Breast epithelium (tissue), 4 donors: Measurements from ENCODE around the gene KDM6A. TPM values are rescaled to one million over a fixed set of nuclear protein-coding genes. Genes with fewer than 3 reads are reported as not detected.
"Not testable (repeated sequence)": the region's sequence is repeated elsewhere in the genome, so short reads cannot be mapped to it uniquely, and the experiment has no call there.

Experiments used
- DNase-seq, 2 donors: peaks; one replicate each; pipeline ENCODE4 v3.0.0-alpha.2; 2019; ENCODE audit warnings: low spot score in 2 of 2
- H3K27ac ChIP-seq, 2 donors: fragments of 200-600 bp; sonication (generic) in 1 of 2; one replicate each; pipeline ENCODE4 v1.5.1; 2016 to 2019; ENCODE audit warnings: mild to moderate bottlenecking in 1 of 2
- H3K27me3 ChIP-seq, 2 donors: fragments of 200-600 bp; sonication (generic) in 1 of 2; one replicate each; pipeline versions ENCODE4 v1.5.1 to v1.6.0; 2017 to 2019; ENCODE audit warnings: control low read depth in 1 of 2, mild to moderate bottlenecking in 1 of 2
- H3K36me3 ChIP-seq: fragments of 200-600 bp; one replicate; pipeline ENCODE4 v1.5.1; 2019
- H3K4me1 ChIP-seq, 2 donors: fragments of 200-600 bp; sonication (generic); one replicate each; pipeline ENCODE4 v1.5.1; 2016 to 2019; ENCODE audit warnings: control low read depth in 1 of 2
- H3K4me3 ChIP-seq, 3 donors: fragments of 200-600 bp; sonication (generic); 1 replicate in 2 of 3; 2 replicates in 1 of 3; pipeline ENCODE4 v1.5.1; 2016 to 2019; ENCODE audit warnings: mild to moderate bottlenecking in 3 of 3, moderate library complexity in 2 of 3
- H3K9me3 ChIP-seq, 2 donors: fragments of 200-600 bp; sonication (generic) in 1 of 2; one replicate each; pipeline ENCODE4 v1.5.1; 2016 to 2019; ENCODE audit warnings: control low read depth in 1 of 2
- POLR2A ChIP-seq: fragments of 450-650 bp; IDR thresholded peaks from one replicate; pipeline ENCODE4 v1.6.1; 2016; ENCODE audit warnings: antibody characterized with exemption, mild to moderate bottlenecking, moderate library complexity
- POLR2AphosphoS5 ChIP-seq, 3 donors: sonication (generic); formaldehyde crosslinking; IDR thresholded peaks; one replicate each; pipeline ENCODE4 v1.6.1; 2017; ENCODE audit warnings: antibody characterized with exemption in 3 of 3
- intact Hi-C: fragments of 100-400 bp; cut with DNase I; formaldehyde crosslinking; loops from one replicate; pipeline ENCODE4 v1.15.1; 2023; ENCODE audit warnings: low total_unique reads
- total RNA-seq, 3 donors: library from RNA; depleted of rRNA; stranded (reverse); fragments of >200 nt; gene quantifications; one replicate each; pipeline ENCODE4 v1.1.0, GENCODE V29; 2016
- TF ChIP-seq, protein P1 (sequence below), 3 donors: fragments of 450-650 bp; IDR thresholded peaks; one replicate each; pipeline ENCODE4 v1.5.1; 2016 to 2017; ENCODE audit warnings: antibody characterized with exemption in 3 of 3, mild to moderate bottlenecking in 3 of 3, moderate library complexity in 3 of 3

Gene KDM6A
- total RNA-seq, 3 donors from 2014 or later: 27.4 to 109 (median 65.5) TPM

DNA sequence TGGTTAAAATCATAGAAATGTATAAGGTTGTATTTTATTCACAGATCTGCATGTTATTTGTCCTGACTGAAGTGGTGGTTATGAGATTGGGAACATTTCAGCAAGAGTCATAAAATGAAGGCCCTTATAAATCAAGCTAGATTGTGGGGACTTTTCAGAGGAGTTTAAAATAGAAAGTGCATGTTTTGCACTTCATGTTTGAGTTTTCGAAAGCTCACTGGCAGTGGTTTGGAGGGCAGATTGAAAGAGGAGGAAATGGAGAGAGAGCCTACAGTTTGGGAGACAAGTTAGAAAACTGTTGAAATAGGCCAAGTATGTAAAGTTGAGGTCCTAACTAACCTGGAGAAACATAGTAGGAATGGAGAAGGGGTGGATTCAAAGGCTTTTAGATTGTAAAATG is 124.9 kb downstream of the KDM6A start:
- Histone ChIP-seq H3K27me3 (no peaks in the 10 kb centered on the region), H3K4me1 (peaks cover 0 to 7% of the 10 kb centered on the region in 2 donors), H3K36me3 (no peaks in the 10 kb centered on the region), H3K9me3 (no peaks in the 10 kb centered on the region), H3K27ac (no peak overlapping the region), H3K4me3 (no peak overlapping the region)
- intact Hi-C loops: no loop called here
- DNase-seq: no peak
- TF ChIP-seq POLR2AphosphoS5 (IDR thresholded peaks at IDR 0.05) (no peak), POLR2A (no peak)
- TF ChIP-seq, protein P1, sequence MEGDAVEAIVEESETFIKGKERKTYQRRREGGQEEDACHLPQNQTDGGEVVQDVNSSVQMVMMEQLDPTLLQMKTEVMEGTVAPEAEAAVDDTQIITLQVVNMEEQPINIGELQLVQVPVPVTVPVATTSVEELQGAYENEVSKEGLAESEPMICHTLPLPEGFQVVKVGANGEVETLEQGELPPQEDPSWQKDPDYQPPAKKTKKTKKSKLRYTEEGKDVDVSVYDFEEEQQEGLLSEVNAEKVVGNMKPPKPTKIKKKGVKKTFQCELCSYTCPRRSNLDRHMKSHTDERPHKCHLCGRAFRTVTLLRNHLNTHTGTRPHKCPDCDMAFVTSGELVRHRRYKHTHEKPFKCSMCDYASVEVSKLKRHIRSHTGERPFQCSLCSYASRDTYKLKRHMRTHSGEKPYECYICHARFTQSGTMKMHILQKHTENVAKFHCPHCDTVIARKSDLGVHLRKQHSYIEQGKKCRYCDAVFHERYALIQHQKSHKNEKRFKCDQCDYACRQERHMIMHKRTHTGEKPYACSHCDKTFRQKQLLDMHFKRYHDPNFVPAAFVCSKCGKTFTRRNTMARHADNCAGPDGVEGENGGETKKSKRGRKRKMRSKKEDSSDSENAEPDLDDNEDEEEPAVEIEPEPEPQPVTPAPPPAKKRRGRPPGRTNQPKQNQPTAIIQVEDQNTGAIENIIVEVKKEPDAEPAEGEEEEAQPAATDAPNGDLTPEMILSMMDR (IDR thresholded peaks at IDR 0.05): no peak

DNA sequence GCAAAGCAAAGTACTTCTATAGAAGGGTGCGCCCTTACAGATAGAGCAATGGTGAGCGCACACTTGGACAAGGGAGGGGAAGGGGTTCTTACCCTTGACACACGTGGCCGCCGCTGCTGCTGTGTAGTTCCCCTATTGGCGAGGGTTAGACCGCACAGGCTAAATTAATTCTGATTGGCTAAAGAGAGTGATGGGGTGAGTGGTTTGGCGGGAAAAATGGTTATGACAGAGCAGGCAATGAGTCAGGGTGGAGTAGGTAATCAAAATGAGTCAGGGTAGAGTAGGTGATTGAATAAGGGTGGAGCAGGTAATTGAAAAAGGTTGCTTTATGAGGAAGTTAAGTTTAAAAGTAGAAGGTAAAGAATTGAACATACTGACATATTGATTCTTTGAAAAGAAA is 126.2 kb downstream of the KDM6A start:
- H3K36me3 ChIP-seq, H3K4me3 ChIP-seq, H3K4me1 ChIP-seq, DNase-seq, intact Hi-C loops, H3K27ac ChIP-seq, H3K27me3 ChIP-seq, H3K9me3 ChIP-seq: not testable (repeated sequence)

DNA sequence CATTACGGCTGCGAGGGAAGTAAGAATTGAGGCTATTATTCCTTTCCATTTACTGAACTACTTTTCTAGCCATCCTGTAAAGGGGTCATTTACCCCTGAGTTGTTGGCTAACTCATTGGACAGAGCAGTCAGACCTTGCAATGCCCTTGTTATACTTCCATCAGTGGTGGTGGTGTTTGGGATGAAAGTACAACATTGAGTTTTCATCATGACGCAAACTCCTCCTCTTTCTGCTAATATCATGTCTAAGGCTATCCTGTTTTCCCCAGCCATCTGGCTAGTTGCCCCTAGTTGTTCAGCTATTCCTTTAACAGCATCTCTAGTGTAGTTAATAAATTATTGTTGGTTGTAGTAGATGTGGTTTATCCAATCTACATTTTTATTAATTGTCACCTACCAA is 126.9 kb downstream of the KDM6A start:
- DNase-seq, H3K4me3 ChIP-seq, H3K27me3 ChIP-seq, H3K4me1 ChIP-seq, H3K36me3 ChIP-seq, H3K9me3 ChIP-seq, intact Hi-C loops, H3K27ac ChIP-seq: not testable (repeated sequence)

DNA sequence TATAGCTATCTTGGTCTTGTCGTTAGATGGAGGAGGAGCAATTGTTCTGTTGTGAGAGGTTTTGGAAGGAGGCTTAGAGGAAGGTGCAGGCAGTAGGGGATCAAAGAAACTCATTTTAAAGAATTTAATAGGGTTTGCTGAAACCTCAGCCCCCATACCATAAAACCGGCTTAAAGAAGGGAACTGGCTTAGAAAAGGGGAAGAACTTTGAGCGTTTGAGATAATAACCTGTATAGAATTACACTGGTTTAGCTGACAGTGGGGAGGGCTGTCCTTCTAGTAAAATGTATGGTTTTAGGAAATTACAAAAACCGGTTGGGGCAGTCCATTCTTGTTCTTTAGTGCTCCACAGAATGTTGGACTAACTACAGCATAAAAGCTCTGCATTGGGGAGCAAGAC is 128.1 kb downstream of the KDM6A start:
- Histone ChIP-seq H3K4me3 (no peak overlapping the region), H3K4me1 (peaks cover 0 to 7% of the 10 kb centered on the region in 2 donors), H3K36me3 (no peaks in the 10 kb centered on the region), H3K9me3 (peaks cover 2% of the 10 kb centered on the region in 2 donors), H3K27me3 (no peaks in the 10 kb centered on the region), H3K27ac (no peak overlapping the region)
- TF ChIP-seq POLR2A (no peak), POLR2AphosphoS5 (IDR thresholded peaks at IDR 0.05) (no peak)
- TF ChIP-seq, protein P1 (IDR thresholded peaks at IDR 0.05): no peak
- no peak for DNase-seq
- intact Hi-C loops: no loop called here

DNA sequence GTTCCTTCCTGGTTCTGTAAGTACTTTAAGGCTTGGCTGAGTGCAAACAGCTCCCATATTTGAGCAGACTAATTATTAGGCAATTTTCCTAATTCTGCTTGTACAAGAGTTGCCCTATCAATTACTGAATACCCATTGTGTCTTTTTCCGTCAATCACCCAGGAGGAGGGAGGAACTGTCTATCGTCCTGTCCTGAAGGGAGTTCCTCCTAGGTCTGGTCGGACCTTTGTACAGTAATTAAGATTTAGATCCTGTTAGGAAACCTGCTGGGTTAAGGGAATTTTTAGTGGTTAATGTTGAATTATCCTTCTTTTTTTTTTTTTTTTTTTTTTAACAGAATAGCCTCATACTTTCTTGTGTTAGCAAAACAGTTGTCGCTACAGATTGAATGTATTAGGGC is 130.1 kb downstream of the KDM6A start:
- Histone ChIP-seq H3K4me3 (no peak overlapping the region), H3K4me1 (peaks cover 0 to 7% of the 10 kb centered on the region in 2 donors), H3K27me3 (no peaks in the 10 kb centered on the region), H3K9me3 (peaks cover 9 to 10% of the 10 kb centered on the region in 2 donors), H3K27ac (no peak overlapping the region), H3K36me3 (no peaks in the 10 kb centered on the region)
- no peak for DNase-seq
- TF ChIP-seq, protein P1 (IDR thresholded peaks at IDR 0.05): no peak
- TF ChIP-seq POLR2A (no peak), POLR2AphosphoS5 (IDR thresholded peaks at IDR 0.05) (no peak)
- intact Hi-C loops: no loop called here

DNA sequence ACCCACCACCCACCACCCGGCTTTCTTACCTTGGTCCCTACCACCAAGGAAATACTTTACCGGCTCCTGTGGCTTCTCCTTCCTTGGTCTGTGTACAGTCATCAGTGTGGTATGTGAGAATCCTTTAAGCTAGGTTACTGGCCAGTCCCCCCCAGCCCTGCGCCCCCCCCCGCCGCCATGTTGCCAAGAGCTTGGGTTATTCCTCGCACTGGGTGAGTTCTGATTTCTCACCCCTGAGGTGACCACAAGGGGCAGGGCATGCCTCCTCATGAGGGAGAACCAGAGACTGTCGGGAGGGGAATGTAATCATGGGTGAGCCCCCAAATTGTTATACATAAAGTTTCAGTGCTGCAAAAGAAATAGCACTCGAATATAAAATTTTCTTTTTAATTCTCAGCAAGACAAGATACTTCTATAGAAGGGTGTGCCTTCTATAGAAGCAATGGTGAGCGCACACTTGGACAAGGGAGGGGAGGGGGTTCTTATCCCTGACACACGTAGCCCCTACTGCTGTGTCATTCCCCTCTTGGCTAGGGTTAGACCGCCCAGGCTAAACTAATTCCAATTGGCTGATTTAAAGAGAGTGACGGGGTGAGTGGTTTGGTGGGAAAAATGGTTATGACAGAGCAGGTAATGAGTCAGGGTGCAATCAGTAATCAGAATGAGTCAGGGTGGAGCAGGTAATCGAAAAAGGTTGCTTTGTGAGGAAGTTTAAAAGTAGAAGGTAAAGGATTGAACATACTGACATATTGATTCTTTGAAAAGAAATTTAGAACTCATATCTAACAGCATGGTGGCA is 133.2 kb downstream of the KDM6A start:
- Histone ChIP-seq H3K4me1 (peaks cover 0 to 3% of the 10 kb centered on the region in 2 donors), H3K27ac (no peak overlapping the region), H3K36me3 (no peaks in the 10 kb centered on the region), H3K27me3 (no peaks in the 10 kb centered on the region), H3K9me3 (peaks cover 9 to 10% of the 10 kb centered on the region in 2 donors), H3K4me3 (no peak overlapping the region)
- TF ChIP-seq, protein P1 (IDR thresholded peaks at IDR 0.05): no peak
- TF ChIP-seq POLR2A: no peak
- no peak for TF ChIP-seq POLR2AphosphoS5 (IDR thresholded peaks at IDR 0.05)
- intact Hi-C loops: no loop called here
- no peak for DNase-seq
